Measurements from ENCODE around the gene HMG20A.

Gene HMG20A

DNA sequence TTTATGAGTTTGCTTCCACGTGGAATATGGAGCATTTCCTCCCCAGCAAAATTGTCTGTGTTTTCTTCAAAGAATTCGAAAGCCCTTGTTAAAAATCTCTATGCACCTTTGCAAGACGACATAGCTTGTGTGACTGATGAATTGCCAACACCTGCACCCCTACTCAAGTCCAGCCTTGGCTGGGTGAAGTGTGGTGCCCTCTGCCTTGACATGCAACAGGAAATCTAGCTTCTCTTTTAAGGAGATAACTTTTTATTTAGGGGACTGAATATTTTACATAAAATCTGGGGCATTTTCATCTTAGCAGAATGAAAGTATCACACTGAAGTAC is 647 bp downstream of the HMG20A start:
- no peaks in the 10 kb centered on the region for H3K9me3 ChIP-seq
- no peaks in the 10 kb centered on the region for H3K36me3 ChIP-seq
- H3K27ac ChIP-seq: peak overlapping the region; percentile 88
- TF ChIP-seq, protein P1, sequence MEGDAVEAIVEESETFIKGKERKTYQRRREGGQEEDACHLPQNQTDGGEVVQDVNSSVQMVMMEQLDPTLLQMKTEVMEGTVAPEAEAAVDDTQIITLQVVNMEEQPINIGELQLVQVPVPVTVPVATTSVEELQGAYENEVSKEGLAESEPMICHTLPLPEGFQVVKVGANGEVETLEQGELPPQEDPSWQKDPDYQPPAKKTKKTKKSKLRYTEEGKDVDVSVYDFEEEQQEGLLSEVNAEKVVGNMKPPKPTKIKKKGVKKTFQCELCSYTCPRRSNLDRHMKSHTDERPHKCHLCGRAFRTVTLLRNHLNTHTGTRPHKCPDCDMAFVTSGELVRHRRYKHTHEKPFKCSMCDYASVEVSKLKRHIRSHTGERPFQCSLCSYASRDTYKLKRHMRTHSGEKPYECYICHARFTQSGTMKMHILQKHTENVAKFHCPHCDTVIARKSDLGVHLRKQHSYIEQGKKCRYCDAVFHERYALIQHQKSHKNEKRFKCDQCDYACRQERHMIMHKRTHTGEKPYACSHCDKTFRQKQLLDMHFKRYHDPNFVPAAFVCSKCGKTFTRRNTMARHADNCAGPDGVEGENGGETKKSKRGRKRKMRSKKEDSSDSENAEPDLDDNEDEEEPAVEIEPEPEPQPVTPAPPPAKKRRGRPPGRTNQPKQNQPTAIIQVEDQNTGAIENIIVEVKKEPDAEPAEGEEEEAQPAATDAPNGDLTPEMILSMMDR (IDR thresholded peaks at IDR 0.05): no peak
- peaks cover 31 to 36% of the 10 kb centered on the region in 2 experiments for H3K4me1 ChIP-seq (ENCODE audit: control insufficient read depth in 1 of 2, insufficient read depth in 1 of 2, low read depth in 1 of 2, low read length in 1 of 2)
- peak overlapping the region; percentile 88 to 93 for H3K4me3 ChIP-seq (ENCODE audit: low read depth in 1 of 2, low read length in 1 of 2)
- H3K27me3 ChIP-seq: no peaks in the 10 kb centered on the region

DNA sequence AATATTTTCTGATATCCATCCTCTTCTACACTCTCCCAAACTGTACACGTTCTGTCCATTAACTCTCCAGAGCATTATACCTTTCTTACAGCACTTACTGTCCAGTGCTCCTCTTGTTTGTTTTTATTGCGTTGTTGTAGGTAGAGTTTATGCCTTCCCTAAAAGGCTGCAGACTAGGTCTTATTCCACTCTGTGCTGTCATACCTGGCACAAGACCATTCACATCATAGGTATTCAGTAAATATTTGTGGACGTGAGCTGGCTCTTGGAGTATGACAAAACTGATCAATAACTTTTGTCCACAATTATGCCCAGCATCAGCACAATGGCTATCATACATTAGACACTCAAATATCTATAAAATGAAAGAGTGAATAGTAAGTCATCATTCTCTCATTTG is 4.4 kb downstream of the HMG20A start:
- H3K9me3 ChIP-seq: no peaks in the 10 kb centered on the region
- H3K27me3 ChIP-seq: no peaks in the 10 kb centered on the region
- no peak overlapping the region for H3K4me3 ChIP-seq (ENCODE audit: low read depth in 1 of 2, low read length in 1 of 2)
- peaks cover 8 to 9% of the 10 kb centered on the region in 2 experiments for H3K4me1 ChIP-seq (ENCODE audit: control insufficient read depth in 1 of 2, insufficient read depth in 1 of 2, low read depth in 1 of 2, low read length in 1 of 2)
- no peaks in the 10 kb centered on the region for H3K36me3 ChIP-seq
- no peak overlapping the region for H3K27ac ChIP-seq
- TF ChIP-seq, protein P1 (IDR thresholded peaks at IDR 0.05): no peak

DNA sequence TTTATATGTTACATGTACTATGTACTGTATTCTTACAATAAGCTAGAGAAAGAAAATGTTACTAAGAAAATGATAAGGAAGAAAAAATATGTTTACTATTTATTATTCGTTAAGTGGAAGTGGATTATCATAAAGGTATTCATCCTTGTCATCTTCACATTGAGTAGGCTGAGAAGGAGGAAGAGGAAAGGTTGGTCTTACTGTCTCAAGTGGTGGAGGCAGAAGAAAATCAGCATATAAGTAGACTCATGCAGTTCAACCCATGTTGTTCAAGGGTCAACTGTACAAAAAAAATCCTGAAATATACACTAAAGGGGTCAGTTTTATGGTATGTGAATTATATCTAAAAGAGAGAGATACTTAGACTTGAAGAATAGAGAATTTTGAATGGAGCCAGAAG is 5.7 kb downstream of the HMG20A start:
- H3K27me3 ChIP-seq: no peaks in the 10 kb centered on the region
- H3K36me3 ChIP-seq: no peaks in the 10 kb centered on the region
- no peak overlapping the region for H3K27ac ChIP-seq
- H3K9me3 ChIP-seq: no peaks in the 10 kb centered on the region
- no peak overlapping the region for H3K4me3 ChIP-seq (ENCODE audit: low read depth in 1 of 2, low read length in 1 of 2)
- TF ChIP-seq, protein P1 (IDR thresholded peaks at IDR 0.05): no peak
- H3K4me1 ChIP-seq (ENCODE audit: control insufficient read depth in 1 of 2, insufficient read depth in 1 of 2, low read depth in 1 of 2, low read length in 1 of 2): peaks cover 2 to 3% of the 10 kb centered on the region in 2 experiments

DNA sequence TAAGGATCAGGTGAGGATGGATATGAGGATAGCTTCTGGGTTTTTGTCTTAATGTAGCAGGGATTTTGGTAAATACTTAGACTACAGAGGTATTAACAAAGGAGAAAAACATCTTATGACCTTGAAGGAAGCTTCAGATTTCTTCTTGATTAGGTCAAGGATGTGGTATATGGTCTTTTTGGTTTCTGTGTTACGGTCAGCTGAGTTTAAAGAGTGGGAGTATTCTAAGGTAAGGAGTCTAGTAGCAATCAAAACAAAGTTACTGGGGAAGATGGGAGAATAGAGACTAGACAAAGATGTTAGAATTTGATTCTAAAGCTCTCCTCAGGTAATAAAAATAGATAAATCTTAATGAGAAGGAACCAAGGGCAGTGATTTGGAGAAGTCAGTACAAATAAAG is 6.2 kb downstream of the HMG20A start:
- H3K27ac ChIP-seq: no peak overlapping the region
- H3K27me3 ChIP-seq: no peaks in the 10 kb centered on the region
- no peaks in the 10 kb centered on the region for H3K36me3 ChIP-seq
- TF ChIP-seq, protein P1 (IDR thresholded peaks at IDR 0.05): no peak
- no peaks in the 10 kb centered on the region for H3K4me1 ChIP-seq (ENCODE audit: control insufficient read depth in 1 of 2, insufficient read depth in 1 of 2, low read depth in 1 of 2, low read length in 1 of 2)
- no peak overlapping the region for H3K4me3 ChIP-seq (ENCODE audit: low read depth in 1 of 2, low read length in 1 of 2)
- no peaks in the 10 kb centered on the region for H3K9me3 ChIP-seq

DNA sequence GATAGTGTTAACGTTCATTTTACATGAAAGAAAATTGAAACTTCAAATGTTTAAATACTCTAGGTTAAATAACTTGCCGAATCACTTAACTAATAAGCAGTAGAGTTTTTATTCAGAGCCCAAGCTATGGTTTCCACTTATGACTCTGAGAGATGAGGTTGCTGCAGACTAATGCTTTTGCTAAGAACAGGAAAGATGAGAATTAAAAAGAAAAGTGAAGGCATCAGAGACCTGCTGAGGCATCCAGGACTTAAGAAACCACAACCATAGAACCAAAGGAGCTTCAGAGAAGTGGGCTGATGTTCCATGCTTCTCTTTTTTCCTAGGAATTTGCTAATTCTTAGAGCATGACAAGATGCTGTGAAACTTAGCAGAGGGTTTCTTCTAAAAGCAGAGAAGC is 9.5 kb downstream of the HMG20A start:
- Histone ChIP-seq H3K36me3 (no peaks in the 10 kb centered on the region), H3K9me3 (no peaks in the 10 kb centered on the region), H3K27ac (no peak overlapping the region), H3K27me3 (no peaks in the 10 kb centered on the region), H3K4me1 (ENCODE audit: control insufficient read depth in 1 of 2, insufficient read depth in 1 of 2, low read depth in 1 of 2, low read length in 1 of 2) (no peaks in the 10 kb centered on the region), H3K4me3 (ENCODE audit: low read depth in 1 of 2, low read length in 1 of 2) (no peak overlapping the region)
- TF ChIP-seq, protein P1 (IDR thresholded peaks at IDR 0.05): no peak

DNA sequence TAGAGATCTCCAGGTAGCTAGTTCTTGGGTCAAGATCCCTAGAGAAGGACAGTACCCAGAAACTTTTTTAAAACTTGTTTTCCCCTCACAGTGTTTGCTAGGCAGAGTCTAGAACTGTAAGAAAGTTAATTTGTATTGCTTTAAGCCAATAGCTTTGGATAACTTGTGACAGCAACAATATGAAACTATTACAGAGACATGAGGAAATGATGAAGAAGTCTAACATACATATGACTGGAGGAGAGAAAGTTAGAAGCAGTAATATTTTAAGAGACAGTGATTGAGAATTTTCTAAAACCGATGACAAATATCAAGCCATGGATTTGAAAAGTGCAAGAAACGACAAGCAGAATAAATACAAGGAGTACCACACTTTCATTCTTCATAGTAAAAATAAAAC is 10.0 kb downstream of the HMG20A start:
- TF ChIP-seq, protein P1 (IDR thresholded peaks at IDR 0.05): no peak
- Histone ChIP-seq H3K27me3 (no peaks in the 10 kb centered on the region), H3K4me3 (ENCODE audit: low read depth in 1 of 2, low read length in 1 of 2) (no peak overlapping the region), H3K4me1 (ENCODE audit: control insufficient read depth in 1 of 2, insufficient read depth in 1 of 2, low read depth in 1 of 2, low read length in 1 of 2) (no peaks in the 10 kb centered on the region), H3K9me3 (no peaks in the 10 kb centered on the region), H3K36me3 (no peaks in the 10 kb centered on the region), H3K27ac (no peak overlapping the region)

All from neutrophil (primary cell).